Measurements from ENCODE around the gene SULT1C2.
"Not testable (repeated sequence)": the region's sequence is repeated elsewhere in the genome, so short reads cannot be mapped to it uniquely, and the experiment has no call there.

Gene SULT1C2

DNA sequence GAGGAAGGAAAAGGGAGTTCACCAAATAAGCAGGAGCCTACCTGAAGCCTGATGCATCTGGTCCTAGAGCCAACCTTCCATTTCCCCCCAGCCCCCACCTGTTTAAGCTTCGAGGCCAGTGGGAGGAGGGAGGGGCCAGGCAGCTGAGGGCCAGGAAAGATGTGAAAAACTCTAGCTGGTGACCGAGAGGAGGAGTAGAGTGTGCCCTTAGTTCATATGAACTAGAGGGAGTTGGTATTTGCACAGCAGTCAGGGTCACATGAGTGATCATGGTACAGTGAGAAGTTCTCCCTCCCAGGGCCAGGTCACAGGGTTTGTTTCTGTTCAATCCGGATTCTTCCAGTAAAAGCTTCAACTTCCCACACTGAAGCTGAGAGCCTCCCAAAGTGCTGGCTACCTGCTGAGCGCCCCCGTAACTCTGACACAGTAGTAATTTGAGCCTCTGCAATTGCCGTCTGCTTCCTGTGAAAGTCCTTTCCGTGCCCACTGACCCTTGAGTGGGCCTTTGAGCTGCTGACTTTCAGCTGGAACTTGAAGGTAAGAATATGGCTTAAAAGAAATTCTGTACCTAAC, at the start of gene SULT1C2:
TSS of gene SULT1C2 (plus strand) at position 362 of the 573 bp plus-strand sequence. CDS start 4,773 bp downstream, outside the sequence.
- DNase-seq, result no peak

DNA sequence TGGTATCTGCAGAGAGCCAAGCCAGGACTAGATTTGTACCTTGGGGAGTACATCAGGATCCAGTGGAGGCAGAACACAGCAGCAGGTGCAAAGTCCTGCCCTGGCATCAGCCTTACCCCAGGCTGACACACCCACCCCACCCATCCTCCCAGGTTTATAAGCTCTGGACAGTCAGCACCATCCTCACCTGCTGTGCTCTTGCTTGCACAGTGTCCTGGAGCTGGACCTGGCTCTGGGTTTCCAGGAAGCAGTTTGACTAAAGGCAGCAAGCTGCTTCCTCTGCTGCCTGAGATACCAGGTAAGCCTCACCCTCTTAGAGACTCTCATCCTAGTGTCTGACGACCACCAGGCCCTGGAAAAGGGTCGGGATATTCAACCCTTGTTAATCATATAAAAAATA, 48.9 kb upstream of the SULT1C2 start, which contains the start of gene SULT1C3:
TSS of gene SULT1C3 (plus strand) at position 183 of the 400 bp plus-strand sequence. CDS start 7,227 bp downstream, outside the sequence.
- no peak for DNase-seq

DNA sequence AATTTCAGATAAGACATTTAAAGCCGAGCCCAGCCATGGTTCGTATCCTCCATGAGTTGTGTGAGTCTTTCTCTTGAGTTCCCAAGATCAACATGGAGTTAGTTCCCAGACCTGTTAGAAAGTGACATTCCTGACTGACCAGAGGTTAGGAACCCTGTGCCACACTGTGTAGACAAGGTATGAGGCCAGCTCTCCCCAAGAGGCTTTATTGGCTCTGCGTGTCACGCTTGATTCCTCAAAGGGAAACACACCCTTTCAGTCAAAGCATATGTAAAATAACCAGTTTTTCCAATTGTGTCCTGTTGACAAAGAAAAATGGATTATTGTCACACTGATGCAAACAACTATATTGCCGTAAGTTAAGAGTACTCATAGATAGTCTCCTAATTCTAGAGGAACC, 47.7 kb upstream of the SULT1C2 start:
- DNase-seq, result no peak

DNA sequence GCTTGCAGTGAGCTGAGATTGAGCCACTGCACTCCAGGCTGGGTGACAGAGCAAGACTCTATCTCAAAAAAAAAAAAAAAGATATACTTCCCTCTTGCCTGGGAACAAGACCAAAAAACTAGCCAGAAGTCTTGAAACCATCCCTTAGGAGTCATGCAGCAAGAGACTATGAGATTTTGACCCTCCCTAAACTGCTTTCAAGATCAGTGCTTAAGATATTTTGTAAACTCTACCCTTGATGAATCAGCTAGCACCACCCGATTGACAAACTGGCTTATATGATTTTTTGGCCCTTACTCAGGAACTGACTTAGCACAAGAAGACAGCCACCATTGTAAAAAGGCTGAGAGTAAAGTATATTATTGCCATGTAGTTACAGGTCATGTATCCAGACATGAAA, 45.1 kb upstream of the SULT1C2 start:
- no peak for DNase-seq

DNA sequence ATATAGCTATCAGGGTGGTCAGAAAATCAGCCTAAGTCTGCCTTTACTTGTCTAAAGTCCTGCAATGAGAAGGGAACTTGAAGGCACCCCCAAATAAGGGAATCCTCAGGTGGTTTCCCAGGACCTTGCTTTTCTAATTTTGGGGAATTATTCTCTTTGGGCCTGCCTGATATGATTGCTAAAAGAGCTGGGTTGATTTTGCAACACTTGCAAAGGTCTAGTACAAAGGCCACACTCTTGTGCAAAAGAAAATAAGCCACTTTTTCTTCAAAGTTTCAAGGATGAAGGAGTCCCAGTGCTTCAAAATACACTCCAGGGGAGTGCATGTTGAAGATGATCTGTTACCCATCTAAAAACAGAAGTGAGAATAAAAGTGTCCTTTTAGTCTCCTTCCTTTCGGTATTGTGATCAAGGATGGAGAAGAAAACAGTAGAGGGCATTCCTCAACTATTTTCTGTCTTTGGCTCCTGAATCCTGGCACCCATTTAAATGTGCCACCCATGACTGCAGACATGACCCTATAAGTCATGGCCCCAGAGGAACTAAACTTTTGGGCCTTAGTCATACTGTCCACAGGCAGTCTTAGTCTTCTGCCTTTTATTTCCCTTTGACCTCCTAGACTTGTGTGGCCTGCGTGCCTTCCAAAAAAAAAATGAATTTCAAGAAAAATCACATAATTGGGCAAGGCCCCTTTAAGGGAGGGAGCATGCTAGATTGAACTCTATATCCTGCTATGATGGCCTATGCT, 43.9 kb upstream of the SULT1C2 start:
- no peak for DNase-seq

DNA sequence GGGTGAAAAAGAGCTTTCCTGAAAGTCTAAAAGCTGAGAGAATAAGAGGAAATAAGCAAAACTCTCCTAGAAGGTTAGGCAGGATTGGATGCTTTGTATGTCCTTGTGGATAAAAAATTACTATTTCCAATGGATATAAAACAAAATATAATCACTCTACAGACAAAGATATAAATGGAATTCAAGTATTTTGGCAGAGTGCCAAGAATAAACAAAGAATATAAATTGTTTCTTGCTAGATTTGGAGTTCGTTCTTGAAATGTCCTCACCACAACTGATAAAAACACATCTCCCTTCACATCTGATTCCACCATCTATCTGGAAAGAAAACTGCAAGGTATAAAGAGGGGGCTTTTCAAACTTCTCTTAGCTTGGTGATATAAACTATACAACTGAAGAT, 35.6 kb upstream of the SULT1C2 start:
- no peak for DNase-seq

DNA sequence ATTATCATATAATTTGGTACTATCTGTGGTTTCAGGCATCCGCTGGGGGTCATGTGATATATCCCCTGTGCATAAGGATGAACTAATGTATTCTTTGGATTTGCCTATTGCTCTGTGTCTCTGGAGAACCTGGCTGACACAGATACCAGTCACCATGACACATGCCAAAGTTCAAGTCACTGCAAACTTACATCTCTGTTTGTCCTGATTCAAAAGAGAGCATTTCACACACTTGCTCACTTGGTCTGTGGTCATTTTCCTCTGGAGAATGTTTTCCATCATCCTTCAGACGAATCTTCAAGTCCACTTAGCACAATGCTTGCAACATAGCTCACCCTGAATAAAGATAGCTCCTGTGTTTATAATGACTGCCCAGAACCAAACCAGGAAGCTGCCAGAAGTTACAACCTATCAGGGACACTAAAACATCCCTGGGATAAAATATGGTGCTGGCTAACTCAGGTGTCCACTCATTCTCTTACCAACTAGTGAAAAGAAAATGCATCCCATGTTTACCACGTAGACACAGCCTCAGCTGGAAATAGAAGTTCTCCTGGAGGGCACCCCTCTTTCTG, 30.9 kb upstream of the SULT1C2 start:
- no peak for DNase-seq

DNA sequence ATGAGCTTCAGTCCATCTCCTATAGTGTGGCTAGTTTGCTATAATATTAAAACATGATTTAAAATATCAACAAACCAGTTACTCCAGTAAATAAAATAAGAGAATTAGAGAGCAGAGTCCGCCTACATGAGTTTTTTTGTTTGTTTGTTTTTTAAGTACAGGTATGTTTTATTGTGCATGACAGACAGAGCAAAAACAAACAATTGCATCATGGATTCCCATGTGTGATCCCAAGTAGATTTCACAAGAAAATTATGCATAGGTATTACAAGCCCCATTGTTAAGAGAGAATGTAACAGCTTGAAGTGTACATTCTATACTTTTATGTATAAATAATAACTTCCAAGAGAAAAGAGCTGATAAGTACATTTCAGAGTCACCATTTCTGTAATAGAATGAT, 27.9 kb upstream of the SULT1C2 start:
- DNase-seq, result no peak

DNA sequence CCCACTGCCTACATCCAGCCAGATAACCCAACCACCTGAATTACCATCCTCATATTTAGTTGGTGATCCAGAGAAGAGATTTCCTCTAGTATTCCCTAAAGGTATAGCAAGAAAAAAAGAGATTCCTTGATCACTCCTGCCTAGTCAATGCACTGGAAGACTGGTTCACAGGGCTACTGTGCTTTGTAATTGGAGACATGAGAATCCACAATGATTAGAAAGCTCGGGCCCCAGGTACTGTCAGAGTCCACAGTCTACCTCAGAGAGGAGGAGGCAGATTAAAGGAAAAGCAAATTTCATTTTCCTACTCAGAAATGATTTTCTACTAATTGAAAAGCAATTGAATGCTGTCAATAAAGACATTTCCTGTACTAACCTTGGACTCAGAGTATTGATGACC, 26.7 kb upstream of the SULT1C2 start:
- no peak for DNase-seq

DNA sequence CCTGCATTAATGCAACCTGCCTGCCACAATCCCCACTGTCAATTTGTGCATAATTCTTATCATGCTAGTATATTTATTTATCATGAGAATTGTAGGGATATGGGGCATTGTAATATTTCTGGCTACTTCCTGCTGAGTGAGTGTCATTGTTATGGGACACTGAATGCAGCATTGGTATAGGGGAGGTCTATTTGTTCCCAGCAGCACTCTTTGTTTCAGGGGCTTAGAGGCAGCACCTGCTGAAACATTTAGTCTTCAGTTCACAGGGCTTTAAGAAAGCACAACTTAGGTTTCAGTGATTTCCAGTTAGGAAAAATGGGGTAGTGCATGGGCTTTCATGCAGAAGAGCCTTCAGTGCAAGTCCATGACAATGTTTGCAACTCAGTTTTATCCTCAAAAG, 25.3 kb upstream of the SULT1C2 start:
- DNase-seq, result no peak

DNA sequence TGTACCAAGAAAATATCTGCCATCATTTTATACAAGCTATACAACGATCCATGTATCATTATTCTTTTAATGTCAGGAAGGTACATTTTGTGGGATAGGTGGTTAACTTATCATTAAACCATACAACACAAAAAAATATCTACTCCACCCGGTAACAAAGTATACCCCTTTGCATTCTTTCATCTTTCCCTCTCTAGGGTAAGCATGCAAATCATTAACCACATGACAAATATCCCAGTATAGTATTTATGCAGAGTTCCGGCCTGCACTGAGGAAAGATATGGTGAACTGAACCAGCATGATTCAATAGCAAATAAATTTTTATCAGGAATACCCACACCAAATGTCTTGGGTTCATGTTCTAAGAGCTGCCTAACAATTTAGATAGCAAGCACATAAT, 22.5 kb upstream of the SULT1C2 start:
- no peak for DNase-seq

DNA sequence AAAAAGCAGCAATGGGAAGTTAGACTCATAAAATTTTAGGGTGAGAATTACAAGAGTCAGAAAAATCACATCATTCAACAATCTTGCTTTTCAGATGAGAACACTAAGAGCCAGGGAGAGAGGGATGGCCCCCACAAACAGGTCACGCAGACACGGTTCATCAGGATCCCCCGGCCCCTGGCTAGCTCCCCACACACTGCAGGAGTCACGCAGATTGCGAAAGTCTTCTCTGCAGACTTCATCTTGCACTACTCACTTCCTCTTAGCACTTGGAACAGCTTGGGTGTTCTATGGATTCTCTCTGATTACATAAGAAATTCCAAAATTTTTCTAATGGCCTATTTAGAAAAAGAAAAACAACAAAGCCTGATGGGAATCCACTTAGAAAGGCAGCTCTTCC, 21.6 kb upstream of the SULT1C2 start:
- no peak for DNase-seq

DNA sequence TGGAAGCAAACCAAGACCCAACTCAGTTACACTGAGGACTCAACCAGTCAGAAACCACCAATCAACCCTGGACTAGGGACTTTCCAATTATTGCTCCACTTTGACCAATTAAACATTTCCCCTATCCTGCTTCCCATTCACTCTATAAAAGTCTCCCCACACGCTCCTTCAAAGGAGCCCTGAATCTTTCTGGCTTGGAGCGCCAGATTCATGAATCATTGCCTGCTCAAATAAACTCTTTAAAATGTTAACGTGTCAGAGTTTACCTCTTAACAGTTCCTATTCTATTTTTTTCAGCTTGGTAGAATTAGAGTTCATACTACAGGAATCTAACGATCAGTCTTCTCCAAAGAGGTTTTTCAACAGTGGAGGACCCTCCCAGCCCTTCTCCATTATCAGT, 20.7 kb upstream of the SULT1C2 start:
- peak; percentile 42 for DNase-seq

DNA sequence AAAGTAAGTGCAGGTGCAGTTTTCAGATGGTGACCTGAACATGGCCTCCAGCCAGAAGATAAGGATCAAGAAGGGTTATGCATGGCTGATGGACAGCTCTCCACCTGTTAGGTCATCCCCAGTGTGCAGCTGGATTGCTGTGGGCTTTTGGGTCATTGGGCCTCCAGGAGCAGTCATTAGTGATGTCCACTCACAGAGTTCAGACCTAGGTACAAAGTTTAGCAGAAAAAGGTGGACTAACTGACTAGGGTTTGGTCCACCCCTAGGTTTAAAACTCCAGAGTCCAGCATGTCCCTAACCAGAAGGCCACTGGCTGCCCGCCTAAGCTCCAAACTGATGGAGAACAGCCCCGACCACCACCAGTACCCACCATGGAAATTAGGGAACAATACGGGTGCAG, 18.3 kb upstream of the SULT1C2 start:
- no peak for DNase-seq

DNA sequence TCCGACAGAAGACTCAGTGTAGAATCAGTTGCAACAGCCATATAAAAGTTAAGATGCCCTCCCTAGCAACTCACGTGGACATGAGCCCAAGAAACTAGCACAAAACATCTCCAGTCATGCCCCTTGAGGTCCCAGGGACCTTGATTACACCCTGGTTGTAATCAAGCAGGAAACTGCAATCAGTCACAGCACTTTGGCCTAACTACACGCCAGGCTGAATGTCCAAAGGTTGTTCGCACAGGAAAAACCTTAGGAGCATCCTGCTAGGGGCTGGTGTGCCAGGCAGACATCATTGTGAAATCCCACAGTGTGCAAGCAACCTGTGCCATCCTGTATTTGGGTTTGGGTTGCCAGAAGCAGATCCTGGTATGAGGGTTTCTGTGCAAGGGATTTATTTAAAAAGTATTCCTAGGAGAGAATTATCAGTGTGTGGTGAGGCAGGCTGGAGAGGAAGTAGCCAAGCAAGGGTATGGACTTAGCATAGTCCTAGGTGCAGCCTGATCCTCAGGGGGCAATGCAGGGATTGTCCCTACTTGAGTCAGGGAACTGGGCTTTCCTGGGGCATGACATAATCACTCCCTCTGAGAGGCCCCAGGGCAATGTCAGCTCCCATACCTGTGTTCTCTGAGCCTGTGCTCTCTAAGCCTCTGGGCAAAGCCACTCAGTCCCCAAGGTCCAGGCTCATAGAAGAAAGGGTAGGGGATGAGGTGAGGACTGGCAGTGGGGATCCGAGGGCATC, 17.8 kb upstream of the SULT1C2 start:
- DNase-seq, result no peak

DNA sequence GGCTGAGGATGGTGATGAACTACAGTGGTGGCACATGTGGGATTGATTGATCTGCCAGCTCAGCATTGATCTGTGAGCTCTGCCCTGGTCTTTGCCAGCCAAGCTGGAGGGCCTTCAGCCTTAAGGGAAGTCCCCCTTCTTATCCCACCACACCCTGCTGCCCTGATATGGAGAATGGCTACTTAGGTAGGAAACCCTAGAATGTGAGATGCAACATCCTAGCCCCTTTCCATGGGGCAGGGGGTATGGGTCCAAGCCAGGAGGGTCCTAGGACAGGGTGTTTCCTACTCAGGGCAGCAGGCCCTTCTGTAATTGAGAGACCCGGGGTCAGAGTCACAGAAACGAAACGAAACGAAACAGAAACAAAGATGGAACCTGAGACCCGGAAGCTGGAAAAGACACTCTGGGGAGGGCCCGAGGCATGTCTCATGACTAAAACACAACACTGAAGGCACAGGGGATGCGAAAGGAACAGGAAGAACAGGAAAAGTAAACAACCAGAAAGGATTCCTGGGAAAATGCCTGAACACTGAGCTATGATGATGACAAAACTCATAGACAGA, 16.9 kb upstream of the SULT1C2 start:
- DNase-seq, result peak; percentile 17

DNA sequence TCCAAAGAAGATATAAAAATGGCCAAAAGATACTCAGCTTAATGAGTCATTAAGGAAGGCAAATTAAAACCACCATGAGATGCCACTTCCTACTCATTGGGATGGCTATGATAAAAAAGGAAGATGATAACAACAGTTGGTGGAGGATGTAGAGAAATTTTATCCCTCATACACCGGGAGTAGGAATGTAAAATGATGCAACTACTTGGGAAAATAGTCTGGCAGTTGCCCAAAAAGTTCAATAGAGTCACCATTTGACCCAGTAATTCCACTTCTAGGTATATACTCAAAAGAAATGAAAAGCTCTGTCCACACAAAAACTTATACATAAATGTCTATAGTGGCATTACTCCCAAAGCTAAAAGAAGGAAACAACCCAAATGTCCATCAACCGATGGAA, 10.1 kb upstream of the SULT1C2 start:
- DNase-seq, result no peak

DNA sequence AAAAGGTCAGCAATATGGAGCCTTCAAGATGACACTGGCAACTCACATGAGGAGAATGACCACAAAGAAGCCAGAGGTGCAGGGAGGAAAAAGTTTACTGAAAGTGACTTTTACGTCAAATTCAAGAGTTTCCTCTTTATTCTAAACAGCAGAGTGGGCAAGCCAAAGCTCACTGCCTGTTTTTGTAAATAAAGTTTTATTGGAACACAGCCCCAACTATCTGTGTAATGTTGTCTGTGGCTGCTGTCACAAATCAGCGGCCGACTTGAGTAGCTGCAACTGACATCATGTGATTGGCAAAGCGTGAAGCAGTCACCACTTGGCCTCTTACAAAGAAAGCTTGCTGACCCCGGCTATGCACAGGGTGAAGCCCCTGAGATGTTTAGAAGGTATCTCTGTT, 9.2 kb upstream of the SULT1C2 start:
- DNase-seq, result no peak

DNA sequence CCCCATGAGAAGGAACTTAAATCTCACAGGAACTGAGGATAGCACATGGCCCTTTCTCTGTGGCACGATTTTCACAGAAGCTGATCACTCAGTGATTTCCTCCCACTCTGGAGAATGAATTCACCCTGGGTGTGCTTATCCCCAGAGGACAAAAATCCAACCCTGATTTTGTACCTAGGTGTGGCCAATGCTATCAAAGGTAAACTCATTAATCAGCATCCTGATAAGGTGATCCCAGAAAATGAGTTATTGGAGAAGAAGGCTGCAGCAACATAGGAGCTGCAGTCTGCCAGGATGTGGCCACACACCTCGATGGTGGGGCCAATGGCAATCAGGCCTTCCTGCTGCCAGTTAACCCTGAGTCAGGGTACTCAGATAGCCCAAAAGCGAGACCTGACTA, 8.2 kb upstream of the SULT1C2 start:
- DNase-seq, result no peak

DNA sequence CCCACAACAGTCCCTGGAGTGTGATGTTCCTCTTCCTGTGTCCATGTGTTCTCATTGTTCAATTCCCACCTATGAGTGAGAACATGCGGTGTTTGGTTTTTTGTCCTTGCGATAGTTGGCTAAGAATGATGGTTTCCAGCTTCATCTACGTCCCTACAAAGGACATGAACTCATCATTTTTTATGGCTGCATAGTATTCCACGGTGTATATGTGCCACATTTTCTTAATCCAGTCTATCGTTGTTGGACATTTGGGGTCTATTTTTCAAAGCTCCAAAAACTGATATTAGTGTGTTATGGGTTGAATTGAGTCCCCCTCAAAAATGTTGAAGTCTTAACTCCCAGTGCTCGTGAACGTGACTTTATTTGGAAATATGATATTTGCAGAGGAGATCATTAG, 4.1 kb upstream of the SULT1C2 start:
- DNase-seq, result not testable (repeated sequence)

DNA sequence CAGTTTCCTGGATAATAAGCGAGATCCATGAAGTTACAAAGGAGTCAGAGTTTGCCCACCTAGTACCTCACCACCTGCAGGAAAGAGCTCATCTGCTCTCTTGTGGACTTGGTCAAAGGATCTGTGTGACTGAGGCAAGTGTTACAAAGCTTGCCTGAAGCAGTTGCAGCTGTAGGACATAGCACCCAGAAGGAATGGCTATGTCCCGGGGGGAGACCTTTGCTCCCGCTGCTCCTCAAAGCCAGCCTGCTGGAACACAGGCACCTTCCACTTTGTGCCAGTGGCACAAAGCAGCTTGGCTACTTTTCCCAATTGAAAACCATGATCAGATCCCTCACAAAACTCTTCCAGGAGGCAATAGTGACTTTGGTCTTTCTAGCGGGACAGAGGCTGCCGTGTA, 3.1 kb upstream of the SULT1C2 start:
- no peak for DNase-seq

DNA sequence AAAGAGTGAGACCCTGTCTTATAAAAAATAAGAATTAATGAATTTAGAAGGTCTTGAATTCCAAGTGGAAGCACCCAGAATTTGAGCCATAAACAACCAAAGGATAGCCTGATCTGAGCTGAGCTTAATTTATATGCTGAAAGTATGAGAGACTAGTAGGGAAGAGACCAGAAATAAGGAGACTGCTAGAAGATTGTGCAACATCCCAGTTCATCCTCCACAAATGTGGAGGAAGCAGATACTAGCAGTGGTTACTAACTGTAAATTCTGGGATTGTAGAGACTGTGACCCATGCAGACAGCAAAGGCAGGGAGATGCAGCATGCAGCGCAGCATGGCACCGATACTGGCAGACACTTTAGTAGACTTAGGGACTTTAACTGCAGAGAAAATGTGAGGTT, 1.5 kb upstream of the SULT1C2 start:
- no peak for DNase-seq

DNA sequence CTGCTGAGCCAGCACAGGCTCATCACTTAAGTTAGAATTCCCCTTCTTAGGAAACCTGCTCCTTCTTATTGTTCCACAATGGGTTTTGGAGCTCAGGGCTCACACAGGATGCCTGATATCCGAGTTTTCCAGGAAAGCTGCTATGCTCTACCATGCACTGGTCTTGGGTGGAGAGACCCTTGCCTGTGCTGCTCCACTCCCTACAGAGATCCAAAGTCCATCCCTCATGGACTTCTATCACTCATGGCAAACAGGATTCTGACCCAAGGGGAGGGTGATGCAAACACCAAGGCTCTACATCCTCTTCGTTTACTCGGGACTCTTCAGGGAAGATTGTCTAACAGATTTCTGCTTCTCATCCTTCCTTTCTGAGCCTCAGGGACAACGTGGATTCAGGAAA, 5.2 kb downstream of the SULT1C2 start:
- DNase-seq, result no peak

All from amniotic stem cell (primary cell).